Peyer's patch (tissue), 4 donors: ENCODE measurements around the gene PCNT.

Source experiments
- POLR2A ChIP-seq, 2 donors: fragments of 450-650 bp; IDR thresholded peaks; one replicate each; pipeline ENCODE4 v1.5.1; 2017; ENCODE audit warnings: antibody characterized with exemption in 2 of 2, mild to moderate bottlenecking in 2 of 2, moderate library complexity in 2 of 2
- TF ChIP-seq, protein P1 (sequence below), 6 experiments: fragments of 450-650 bp in 4 of 6; fragments of 200-600 bp in 2 of 6; sonication (generic) in 1 of 6; IDR thresholded peaks; one replicate each; pipeline ENCODE4 v1.5.1; 2017 to 2019; ENCODE audit warnings: antibody characterized with exemption in 6 of 6, mild to moderate bottlenecking in 3 of 6, moderate library complexity in 1 of 6

DNA sequence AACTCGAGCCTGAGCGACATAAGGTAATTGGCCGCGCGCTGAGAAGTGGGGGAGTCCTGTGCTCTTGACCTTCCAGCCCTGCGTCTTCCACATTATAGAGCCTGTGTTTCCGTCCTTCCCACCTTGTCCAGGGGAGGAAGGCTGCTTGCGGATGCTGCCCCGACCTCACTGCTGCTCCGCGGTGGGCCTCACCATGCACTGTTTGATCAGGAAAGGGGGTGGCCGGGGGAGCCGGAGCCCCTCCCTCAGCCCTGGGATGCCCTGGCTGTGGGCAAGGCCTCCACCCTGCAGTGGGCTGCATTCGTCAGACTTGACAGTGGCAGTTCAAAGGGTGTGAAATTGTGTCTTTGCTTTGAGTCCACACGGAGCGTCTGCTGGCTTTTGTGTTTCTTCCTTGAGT lies 30.1 kb downstream of the PCNT start:
- TF ChIP-seq, protein P1, sequence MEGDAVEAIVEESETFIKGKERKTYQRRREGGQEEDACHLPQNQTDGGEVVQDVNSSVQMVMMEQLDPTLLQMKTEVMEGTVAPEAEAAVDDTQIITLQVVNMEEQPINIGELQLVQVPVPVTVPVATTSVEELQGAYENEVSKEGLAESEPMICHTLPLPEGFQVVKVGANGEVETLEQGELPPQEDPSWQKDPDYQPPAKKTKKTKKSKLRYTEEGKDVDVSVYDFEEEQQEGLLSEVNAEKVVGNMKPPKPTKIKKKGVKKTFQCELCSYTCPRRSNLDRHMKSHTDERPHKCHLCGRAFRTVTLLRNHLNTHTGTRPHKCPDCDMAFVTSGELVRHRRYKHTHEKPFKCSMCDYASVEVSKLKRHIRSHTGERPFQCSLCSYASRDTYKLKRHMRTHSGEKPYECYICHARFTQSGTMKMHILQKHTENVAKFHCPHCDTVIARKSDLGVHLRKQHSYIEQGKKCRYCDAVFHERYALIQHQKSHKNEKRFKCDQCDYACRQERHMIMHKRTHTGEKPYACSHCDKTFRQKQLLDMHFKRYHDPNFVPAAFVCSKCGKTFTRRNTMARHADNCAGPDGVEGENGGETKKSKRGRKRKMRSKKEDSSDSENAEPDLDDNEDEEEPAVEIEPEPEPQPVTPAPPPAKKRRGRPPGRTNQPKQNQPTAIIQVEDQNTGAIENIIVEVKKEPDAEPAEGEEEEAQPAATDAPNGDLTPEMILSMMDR (IDR thresholded peaks at IDR 0.05) = no peak
- no peak for TF ChIP-seq POLR2A (IDR thresholded peaks at IDR 0.05)
